ENCODE results near the gene FHL1. TPM values are rescaled to one million over a fixed set of nuclear protein-coding genes. Genes with fewer than 3 reads are reported as not detected.

The FHL1 gene
- total and polyA plus RNA-seq, 2 of the 4 experiments (the other 2 are of a cell fraction) = 69.4 to 72.9 TPM

- no peak overlapping the region for H3K27ac ChIP-seq (ENCODE audit: insufficient read depth, low read length)
- no peak overlapping the region for H2AFZ ChIP-seq (replicated peaks; ENCODE audit: low read length, poor library complexity)
- no peak overlapping the region for H3K23ac ChIP-seq (ENCODE audit: low read depth, low read length)
- no peak overlapping the region for H3K4ac ChIP-seq (ENCODE audit: low read depth, low read length)
- no peak overlapping the region for H2AK5ac ChIP-seq (ENCODE audit: low read depth, low read length)
- H3K14ac ChIP-seq (replicated peaks; ENCODE audit: low read depth, low read length) = no peak overlapping the region
- in situ Hi-C loops (cut with MboI; ENCODE audit: low sequenced_read_pairs) = no loop called here
- H3K27me3 ChIP-seq (ENCODE audit: control insufficient read depth, insufficient read depth, low read length) = peaks cover 3% of the 10 kb centered on the region; the same call in 1 of the 2 replicates
- no peaks in the 10 kb centered on the region for H3K36me3 ChIP-seq (ENCODE audit: control insufficient read depth, insufficient read depth, low read length)
- H3K4me1 ChIP-seq (ENCODE audit: control insufficient read depth, insufficient read depth, low read length) = no peaks in the 10 kb centered on the region
- H3K9me3 ChIP-seq (ENCODE audit: control insufficient read depth, insufficient read depth, low read length) = no peaks in the 10 kb centered on the region
- no peak overlapping the region for H2BK5ac ChIP-seq (ENCODE audit: low read depth, low read length, poor library complexity, severe bottlenecking)
- ChIA-PET POLR2A (ENCODE audit: unreplicated experiment) (no interaction called here), CTCF (no interaction called here)
- H2AK9ac ChIP-seq (replicated peaks; ENCODE audit: low read depth, low read length, poor library complexity) = no peak overlapping the region
- no peak overlapping the region for H3K18ac ChIP-seq (ENCODE audit: low read depth, low read length)
- no peaks in the 10 kb centered on the region for H4K20me1 ChIP-seq (ENCODE audit: insufficient read depth, low read length)
- H2BK20ac ChIP-seq (ENCODE audit: low read depth, low read length) = no peak overlapping the region
- H3K9ac ChIP-seq (ENCODE audit: low read depth, low read length) = no peak overlapping the region
- no peaks in the 10 kb centered on the region for H3K79me1 ChIP-seq (ENCODE audit: low read depth in 1 of 2, low read length in 2 of 2)
- no peak overlapping the region for H4K91ac ChIP-seq (ENCODE audit: insufficient read depth, low read depth, low read length)
- H4K8ac ChIP-seq (ENCODE audit: low read depth in 2 of 2, low read length in 2 of 2) = no peak overlapping the region
- H4K5ac ChIP-seq (ENCODE audit: low read depth, low read length) = no peak overlapping the region
- ATAC-seq (ENCODE audit: low read depth) (no peak), DNase-seq (no peak)
- H3K4me3 ChIP-seq (ENCODE audit: insufficient read depth, low read depth, low read length) = no peak overlapping the region
- BruUV-seq (replicated peaks) = no TSS peak
- no peak overlapping the region for H2BK120ac ChIP-seq (ENCODE audit: low read depth, low read length)
- no peaks in the 10 kb centered on the region for H3K9me1 ChIP-seq (ENCODE audit: insufficient read depth, low read length)
- dilution Hi-C loops (cut with HindIII; ENCODE audit: low sequenced_read_pairs, unreplicated experiment) = no loop called here
- no CpG with 5 or more reads among the region's 11 CpGs for WGBS, 2 experiments (ENCODE audit: extremely low coverage in 2 of 2, insufficient read length in 1 of 2)
- TF ChIP-seq MAFK (IDR thresholded peaks at IDR 0.05; ENCODE audit: low read depth, low read length) (no peak), POLR2A (IDR thresholded peaks at IDR 0.05; ENCODE audit: low read depth, low read length) (no peak), SMC3 (IDR thresholded peaks at IDR 0.05; ENCODE audit: low read depth, low read length) (no peak), FOS (IDR thresholded peaks at IDR 0.05; ENCODE audit: low read depth, low read length) (no peak), CEBPB (IDR thresholded peaks at IDR 0.05; ENCODE audit: low read depth, low read length) (no peak), RCOR1 (IDR thresholded peaks at IDR 0.05; ENCODE audit: insufficient replicate concordance, low read length) (no peak)
- TF ChIP-seq, protein P1, sequence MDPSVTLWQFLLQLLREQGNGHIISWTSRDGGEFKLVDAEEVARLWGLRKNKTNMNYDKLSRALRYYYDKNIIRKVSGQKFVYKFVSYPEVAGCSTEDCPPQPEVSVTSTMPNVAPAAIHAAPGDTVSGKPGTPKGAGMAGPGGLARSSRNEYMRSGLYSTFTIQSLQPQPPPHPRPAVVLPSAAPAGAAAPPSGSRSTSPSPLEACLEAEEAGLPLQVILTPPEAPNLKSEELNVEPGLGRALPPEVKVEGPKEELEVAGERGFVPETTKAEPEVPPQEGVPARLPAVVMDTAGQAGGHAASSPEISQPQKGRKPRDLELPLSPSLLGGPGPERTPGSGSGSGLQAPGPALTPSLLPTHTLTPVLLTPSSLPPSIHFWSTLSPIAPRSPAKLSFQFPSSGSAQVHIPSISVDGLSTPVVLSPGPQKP (IDR thresholded peaks at IDR 0.05; ENCODE audit: borderline replicate concordance, low read depth, low read length) = no peak
- no peak overlapping the region for H2BK15ac ChIP-seq (ENCODE audit: low read depth, low read length)
- no peak overlapping the region for H3K4me2 ChIP-seq (ENCODE audit: low read depth, low read length)
- no peak overlapping the region for H3K56ac ChIP-seq (ENCODE audit: extremely low read depth, insufficient read depth, low read length)
- intact Hi-C loops (cut with micrococcal nuclease) = no loop called here
Observed at GRCh38 chrX:136125106-136125505, 22.2 kb upstream of the FHL1 start.
